B cell (primary cell): ENCODE results near the gene XYLT1. TPM values are rescaled to one million over a fixed set of nuclear protein-coding genes. Genes with fewer than 3 reads are reported as not detected.
A peak's percentile ranks its signal among the peaks of the same experiment; 100 is the strongest.

Experiments used
- ATAC-seq: fragments of 200-7000 bp; cut with Tn5 transposase; one replicate; pipeline ENCODE4 v1.10.0; 2021; ENCODE audit warnings: low read depth, mild to moderate bottlenecking, moderate number of reproducible peaks, moderate library complexity
- CTCF ChIA-PET: fragments of 350-600 bp; sonication (Branson Sonifier 250); formaldehyde crosslinking; loops from one replicate; lab custom pipeline; 2021; ENCODE audit warnings: antibody characterized with exemption, inconsistent platforms; lab: Charles Lee
- POLR2A ChIA-PET: fragments of 350-600 bp; sonication (Branson Sonifier 250); formaldehyde crosslinking; loops from one replicate; lab custom pipeline; 2021; ENCODE audit warnings: antibody characterized with exemption; lab: Charles Lee
- DNase-seq: peaks from one replicate; pipeline ENCODE4 v3.0.0; 2013
- H2AFZ ChIP-seq: 2 replicates; pipeline ENCODE4 v1.6.1; 2012; ENCODE audit warnings: mild to moderate bottlenecking, low read depth, low read length; ENCODE audit not compliant: insufficient read depth, poor library complexity, severe bottlenecking
- H3K27ac ChIP-seq, 2 donors: 1 replicate in 1 of 2; 2 replicates in 1 of 2; pipeline ENCODE4 v1.5.1; 2012 to 2013; ENCODE audit warnings: low read length in 2 of 2, mild to moderate bottlenecking in 2 of 2, moderate library complexity in 1 of 2
- H3K27me3 ChIP-seq, 4 experiments: fragments of 200-600 bp in 1 of 4; sonication (generic) in 1 of 4; replicated peaks in 1 of 4; 1 replicate in 2 of 4; 2 replicates in 2 of 4; pipeline versions ENCODE4 v1.6.1 to v1.7.0; 2013 to 2016; ENCODE audit warnings: low read length in 3 of 4, mild to moderate bottlenecking in 2 of 4, mixed read lengths in 1 of 4, moderate library complexity in 1 of 4; ENCODE audit not compliant: insufficient read depth in 4 of 4, control insufficient read depth in 3 of 4; ENCODE audit errors: control extremely low read depth in 1 of 4
- H3K36me3 ChIP-seq, 2 experiments: replicated peaks in 1 of 2; 1 replicate in 1 of 2; 2 replicates in 1 of 2; pipeline versions ENCODE4 v1.6.1 to v1.7.1; 2013; ENCODE audit warnings: low read length in 1 of 2; ENCODE audit not compliant: insufficient read depth in 2 of 2, control insufficient read depth in 1 of 2; ENCODE audit errors: control extremely low read depth in 1 of 2, extremely low read depth in 1 of 2
- H3K4me1 ChIP-seq, 2 donors: fragments of 200-600 bp in 1 of 2; sonication (generic) in 1 of 2; 1 replicate in 1 of 2; 2 replicates in 1 of 2; pipeline versions ENCODE4 v1.5.1 to v1.6.1; 2013 to 2017; ENCODE audit warnings: low read length in 2 of 2; ENCODE audit not compliant: control insufficient read depth in 2 of 2, insufficient read depth in 2 of 2
- H3K4me2 ChIP-seq: replicated peaks from 2 replicates; pipeline ENCODE3; 2012; ENCODE audit warnings: mild to moderate bottlenecking, low read depth, low read length; ENCODE audit not compliant: poor library complexity, severe bottlenecking
- H3K4me3 ChIP-seq, 5 experiments: fragments of 200-600 bp in 1 of 5; sonication (generic) in 1 of 5; 1 replicate in 3 of 5; 2 replicates in 2 of 5; pipeline versions ENCODE4 v1.5.1 to v1.7.0; 2011 to 2016; ENCODE audit warnings: low read length in 4 of 5, mild to moderate bottlenecking in 4 of 5, low read depth in 2 of 5, control low read depth in 1 of 5, moderate library complexity in 1 of 5; ENCODE audit not compliant: insufficient read depth in 1 of 5; ENCODE audit errors: control extremely low read depth in 1 of 5, extremely low read depth in 1 of 5
- H3K79me2 ChIP-seq: fragments of 200-600 bp; sonication (generic); one replicate; pipeline ENCODE4 v1.6.0; 2016; ENCODE audit warnings: low read length; ENCODE audit not compliant: control insufficient read depth, insufficient read depth
- H3K9ac ChIP-seq: fragments of 200-600 bp; sonication (generic); 2 replicates; pipeline ENCODE4 v1.6.1; 2017; ENCODE audit warnings: mild to moderate bottlenecking, low read length, moderate library complexity
- H3K9me3 ChIP-seq, 3 donors: one replicate each; pipeline versions ENCODE4 v1.6.1 to v1.7.1; 2013; ENCODE audit warnings: low read length in 2 of 3; ENCODE audit not compliant: control insufficient read depth in 2 of 3, insufficient read depth in 1 of 3; ENCODE audit errors: control extremely low read depth in 1 of 3
- H4K20me1 ChIP-seq: 2 replicates; pipeline ENCODE4 v1.6.0; 2012; ENCODE audit warnings: mild to moderate bottlenecking, low read length; ENCODE audit not compliant: insufficient read depth, control insufficient read depth, poor library complexity, severe bottlenecking
- H3K27ac Mint-ChIP-seq: one replicate; pipeline ENCODE4 v1.8.0; 2021; ENCODE audit warnings: mixed read lengths
- H3K27me3 Mint-ChIP-seq: one replicate; pipeline ENCODE4 v1.8.0; 2021; ENCODE audit warnings: mixed read lengths
- H3K4me1 Mint-ChIP-seq: one replicate; pipeline ENCODE4 v1.8.0; 2021; ENCODE audit warnings: mixed read lengths
- H3K4me3 Mint-ChIP-seq: one replicate; pipeline ENCODE4 v1.8.0; 2021; ENCODE audit warnings: mixed read lengths
- H3K9me3 Mint-ChIP-seq: one replicate; pipeline ENCODE4 v1.8.0; 2022; ENCODE audit warnings: mixed read lengths; ENCODE audit not compliant: insufficient read depth
- CTCF ChIP-seq: fragments of 200-600 bp; IDR thresholded peaks from one replicate; pipeline ENCODE4 v1.8.0; 2022; ENCODE audit warnings: antibody characterized with exemption, mild to moderate bottlenecking
- EZH2 ChIP-seq: IDR thresholded peaks from 2 replicates; pipeline ENCODE4 v1.6.1; 2012; ENCODE audit warnings: borderline replicate concordance, low read depth, mild to moderate bottlenecking, moderate library complexity, low read length; ENCODE audit not compliant: insufficient read depth, poor library complexity, severe bottlenecking
- WGBS: methylation state at CpG from one replicate; pipeline ENCODE4 v1.1.5; 2013; ENCODE audit warnings: missing lambda C conversion rate; ENCODE audit not compliant: insufficient coverage; 5-methylcytosine and 5-hydroxymethylcytosine counted together
- intact Hi-C: fragments of 100-400 bp; cut with micrococcal nuclease; formaldehyde crosslinking; loops from one replicate; pipeline ENCODE4 v1.10.0; 2022
- polyA plus RNA-seq: library from polyadenylated mRNA; depleted of rRNA; stranded (reverse); fragments of >200 nt; gene quantifications from 2 replicates; pipeline ENCODE4 v1.2.3, GENCODE V29; 2012
- total RNA-seq, 2 donors: library from RNA; stranded (reverse); fragments of 120-200 nt in 1 of 2; gene quantifications; 1 replicate in 1 of 2; 2 replicates in 1 of 2; pipeline versions ENCODE4 v1.2.3 to v1.2.4, GENCODE V29; 2013 to 2022

The XYLT1 gene
- total and polyA plus RNA-seq, 2 donors (not counting 1 experiment from before 2014, with no cell fraction given) = 8.7 to 59.6 TPM

DNA sequence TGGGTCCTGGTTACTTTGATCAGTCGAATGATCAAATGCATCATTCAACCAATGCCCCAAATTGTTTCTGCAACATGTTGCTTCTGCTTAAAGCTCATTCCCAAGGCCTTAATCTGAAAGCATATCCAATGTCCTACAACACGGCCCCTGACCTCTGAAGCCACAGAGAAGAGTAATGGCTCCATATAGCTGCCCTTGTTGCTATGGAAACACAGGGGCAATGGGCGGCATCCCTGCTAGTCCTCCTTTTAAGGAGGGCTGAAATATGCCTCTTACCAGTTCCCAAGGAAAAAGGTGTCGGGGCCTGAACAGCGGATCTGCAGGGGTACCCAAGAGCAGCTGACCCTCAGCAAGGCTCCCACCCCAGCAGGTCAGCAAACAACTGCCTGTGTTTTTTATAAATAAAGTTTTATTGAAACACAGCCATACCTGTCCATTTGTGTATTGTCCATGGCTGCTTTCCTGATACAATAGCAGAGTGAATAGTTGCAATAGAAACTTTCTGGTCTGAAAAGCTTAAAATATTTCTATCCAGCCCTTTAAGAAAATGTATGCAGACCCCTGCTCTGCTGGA lies 210.4 kb downstream of the XYLT1 start:
- TF ChIP-seq CTCF (no peak), EZH2 (no peak)
- Mint-ChIP-seq H3K4me3 (no peak overlapping the region), H3K9me3 (no peaks in the 10 kb centered on the region), H3K27ac (no peak overlapping the region), H3K27me3 (no peaks in the 10 kb centered on the region), H3K4me1 (peaks cover 45% of the 10 kb centered on the region)
- Histone ChIP-seq H3K9ac (no peak overlapping the region), H3K4me3 (no peak overlapping the region), H3K4me2 (no peak overlapping the region), H4K20me1 (peaks cover 27% of the 10 kb centered on the region), H3K27me3 (no peaks in the 10 kb centered on the region), H3K9me3 (no peaks in the 10 kb centered on the region), H3K4me1 (peaks cover 19 to 21% of the 10 kb centered on the region in 2 donors), H3K36me3 (peaks cover 3 to 13% of the 10 kb centered on the region in 2 experiments), H2AFZ (no peak overlapping the region), H3K79me2 (peaks cover 57% of the 10 kb centered on the region), H3K27ac (no peak overlapping the region)
- ChIA-PET CTCF (interaction anchor here (1.2 to 2.7 kb wide), 4 partner anchors 18 to 207 kb away, joined by 3 to 8 read pairs (median 6); no protein-coding TSS in a partner anchor), POLR2A (no interaction called here)
- ATAC-seq (no peak), DNase-seq (no peak)
- WGBS = 98% methylated on average over 5 of the region's 5 CpGs
- intact Hi-C loops = no loop called here

GRCh38 chr16:17259751-17260270 lies 210.9 kb downstream of the XYLT1 start:
- Histone ChIP-seq H3K4me1 (peaks cover 19 to 21% of the 10 kb centered on the region in 2 donors), H2AFZ (no peak overlapping the region), H3K36me3 (peaks cover 3 to 15% of the 10 kb centered on the region in 2 experiments), H3K79me2 (peaks cover 55% of the 10 kb centered on the region), H3K4me3 (no peak overlapping the region), H4K20me1 (peaks cover 31% of the 10 kb centered on the region), H3K27me3 (no peaks in the 10 kb centered on the region), H3K27ac (peak overlapping the region; percentile 42 to 65), H3K4me2 (peak overlapping the region; percentile 62), H3K9me3 (no peaks in the 10 kb centered on the region), H3K9ac (peak overlapping the region; percentile 55)
- no peak for ATAC-seq
- Mint-ChIP-seq H3K27ac (peak overlapping the region; percentile 88), H3K9me3 (no peaks in the 10 kb centered on the region), H3K27me3 (no peaks in the 10 kb centered on the region), H3K4me1 (peaks cover 45% of the 10 kb centered on the region), H3K4me3 (no peak overlapping the region)
- DNase-seq = no peak
- intact Hi-C loops = loop anchor here (2.0 to 5.0 kb wide), 2 partner anchors 41 to 107 kb away; no protein-coding TSS in a partner anchor
- POLR2A ChIA-PET = interaction anchor here (0.7 kb wide), 1 partner anchor 24 kb away, joined by 4 read pairs; no protein-coding TSS in a partner anchor
- TF ChIP-seq EZH2 (no peak), CTCF (no peak)
- CTCF ChIA-PET = interaction anchor here (1.0 to 2.7 kb wide), 3 partner anchors 42 to 208 kb away, joined by 3 to 8 read pairs (median 7); no protein-coding TSS in a partner anchor
- 98% methylated on average over 3 of the region's 6 CpGs for WGBS
